Measurements from ENCODE around the gene PTPN3.

PTPN3 gene

DNA sequence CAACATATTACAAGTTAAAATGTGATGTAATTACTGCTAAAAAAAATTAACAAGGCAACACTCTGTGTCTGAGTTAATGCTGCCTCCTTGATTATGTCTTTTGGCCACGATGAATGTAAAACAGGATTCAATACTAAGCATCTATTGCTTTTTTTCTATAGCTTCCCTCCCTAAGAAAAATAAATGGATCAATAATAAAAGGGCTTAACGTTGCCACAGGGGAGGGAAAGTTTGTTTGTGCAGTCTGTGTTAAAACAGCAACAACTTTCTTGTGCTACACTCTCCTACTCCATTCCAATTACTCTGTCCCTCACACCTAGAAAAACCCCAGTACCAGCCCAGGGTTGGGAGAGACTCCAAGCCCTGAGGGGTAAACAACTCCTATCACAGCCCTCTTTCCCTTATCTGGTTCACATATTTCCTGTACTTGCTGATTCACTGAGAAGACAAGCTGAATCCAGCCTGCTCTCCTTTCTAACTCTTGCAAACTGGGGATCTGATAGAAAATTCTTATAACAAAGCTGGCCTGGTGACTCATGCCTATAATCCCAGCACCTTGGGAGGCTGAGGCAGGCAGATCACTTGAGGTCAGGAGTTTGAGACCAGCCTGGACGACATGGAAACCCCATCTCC, 44.8 kb downstream of the PTPN3 start:
- DNase-seq = no peak

DNA sequence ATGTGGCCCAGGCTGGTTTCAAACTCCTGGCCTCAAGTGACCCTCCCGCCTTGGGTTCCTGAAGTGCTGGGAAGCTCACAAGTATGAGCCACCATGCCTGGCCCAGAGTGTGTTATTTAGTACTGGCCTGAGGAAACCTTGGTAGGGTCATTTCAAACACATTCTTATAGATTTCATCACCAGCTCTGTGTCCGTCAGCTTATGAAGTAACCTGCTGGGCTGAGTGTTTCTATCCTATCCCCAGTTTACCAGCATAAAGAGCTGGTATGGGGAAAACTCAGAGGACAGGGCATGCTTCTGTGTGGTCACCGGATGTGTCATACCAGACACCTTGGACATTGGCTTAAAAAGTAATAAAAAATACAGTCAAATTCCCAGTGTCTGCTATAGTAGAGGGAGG, 45.3 kb downstream of the PTPN3 start:
- no peak for DNase-seq

GRCh38 chr9:109451311-109452025, 46.6 kb downstream of the PTPN3 start:
- DNase-seq = no peak

GRCh38 chr9:109450346-109450745, 47.8 kb downstream of the PTPN3 start:
- no peak for DNase-seq

- DNase-seq = no peak
Observed at GRCh38 chr9:109449036-109449798, 48.9 kb downstream of the PTPN3 start.

GRCh38 chr9:109448223-109448622, 49.9 kb downstream of the PTPN3 start:
- DNase-seq = no peak

DNA sequence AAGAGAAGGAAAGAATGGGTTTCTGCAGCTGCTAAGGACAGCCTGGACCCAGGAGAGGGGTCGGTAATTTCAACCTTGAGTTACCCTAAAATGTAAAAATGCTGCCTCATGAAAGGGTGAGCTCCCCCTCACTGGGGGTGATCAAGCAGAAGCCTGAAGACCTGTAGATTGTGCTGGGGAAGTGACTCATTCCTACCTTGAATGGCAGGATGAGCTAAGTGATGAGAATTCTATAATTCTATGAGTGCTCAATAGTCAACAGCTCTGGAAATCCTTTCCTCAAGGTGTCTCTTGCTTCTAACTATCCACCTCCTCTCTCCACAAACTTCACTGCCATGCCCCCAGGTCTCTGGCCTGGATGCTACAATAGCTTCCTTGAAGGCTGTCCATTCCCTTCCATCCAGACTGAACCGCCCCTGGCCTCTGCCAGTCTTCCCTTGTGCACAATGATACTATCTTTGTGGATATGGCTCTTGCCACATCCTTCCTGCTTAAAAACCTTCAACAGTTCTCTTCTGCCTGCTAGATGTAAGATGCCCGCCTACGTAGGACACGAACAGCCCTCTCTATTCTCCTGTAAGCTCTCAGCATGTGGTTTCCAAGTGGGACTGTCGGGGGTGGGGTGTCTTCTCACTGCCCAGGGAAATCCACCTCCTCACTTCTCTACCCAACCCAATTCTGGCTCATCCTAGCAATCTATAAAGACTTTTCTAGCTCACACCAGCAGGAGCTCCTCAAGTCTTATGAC, 50.6 kb downstream of the PTPN3 start:
- peak in 31 of 56 donors; percentile 8 to 79 (median 36) for DNase-seq

GRCh38 chr9:109444771-109445320, 53.3 kb downstream of the PTPN3 start:
- DNase-seq = no peak

GRCh38 chr9:109442716-109443115, 55.4 kb downstream of the PTPN3 start:
- no peak for DNase-seq

DNA sequence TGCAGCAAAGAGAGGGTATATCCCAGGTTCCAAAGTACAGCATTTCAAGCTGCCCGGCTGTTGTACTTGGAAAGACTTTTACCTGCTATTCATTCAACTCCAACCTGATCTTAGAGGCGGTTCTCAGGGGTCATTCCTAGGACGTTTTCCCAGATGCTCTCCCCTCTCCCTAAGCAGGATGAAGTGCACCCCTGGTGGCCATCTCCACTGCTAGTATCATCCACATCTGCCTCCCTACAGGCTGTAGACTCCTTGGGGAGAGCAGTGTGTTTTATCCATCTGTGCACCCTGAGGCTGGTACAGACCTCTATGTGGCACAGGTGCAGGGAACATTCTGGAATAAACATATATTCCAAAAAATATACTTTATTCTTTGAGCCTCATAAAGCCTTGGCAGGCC, 56.8 kb downstream of the PTPN3 start:
- no peak for DNase-seq

DNA sequence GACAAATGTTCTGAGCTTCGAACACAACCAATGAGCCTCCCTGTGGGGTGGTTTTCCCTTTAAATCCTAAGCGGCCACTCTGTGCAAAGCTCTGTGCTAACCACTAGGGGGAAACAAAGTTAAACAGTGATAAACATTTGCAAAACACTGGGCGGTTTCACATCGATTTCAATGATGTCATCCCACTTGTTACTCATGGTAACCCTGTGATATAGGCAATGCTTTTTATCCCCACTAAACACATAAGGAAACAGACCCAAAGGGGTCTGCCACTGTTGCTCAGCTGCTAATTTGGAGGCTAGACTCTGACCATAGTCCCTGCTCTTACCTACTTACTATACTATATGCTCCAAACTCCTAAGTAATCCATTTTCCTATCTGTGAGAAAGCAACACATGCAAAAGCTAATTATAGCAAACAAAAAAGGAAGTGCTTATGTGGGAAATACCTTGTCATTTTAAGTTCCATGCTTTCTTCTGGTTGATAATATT, 57.3 kb downstream of the PTPN3 start:
- peak in 30 of 56 donors; percentile 5 to 68 (median 25) for DNase-seq

- peak in 1 of 56 donors; percentile 8 for DNase-seq
Observed at GRCh38 chr9:109440117-109440515, 58.0 kb downstream of the PTPN3 start.

GRCh38 chr9:109439378-109440116, 58.6 kb downstream of the PTPN3 start:
- DNase-seq = no peak

GRCh38 chr9:109437286-109437685, 60.8 kb downstream of the PTPN3 start:
- DNase-seq = no peak

DNA sequence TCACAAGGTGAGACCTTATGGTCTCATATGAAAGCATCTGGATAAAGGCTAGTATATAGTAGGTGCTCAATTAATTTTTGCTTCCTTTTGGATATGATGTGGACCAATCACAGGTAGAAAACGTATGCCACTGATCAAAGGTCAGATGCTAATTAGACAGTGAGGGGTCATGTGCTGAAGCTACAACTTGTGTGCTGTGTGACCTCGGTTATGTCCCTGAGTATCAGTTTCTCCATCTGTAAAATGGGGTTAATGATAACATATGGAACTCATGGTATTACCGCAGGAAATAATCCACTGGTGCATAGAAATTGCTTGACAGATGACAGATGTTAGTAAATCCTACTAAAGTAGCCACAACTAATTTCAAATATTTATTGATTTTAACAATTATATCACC, 62.0 kb downstream of the PTPN3 start:
- DNase-seq = no peak

DNA sequence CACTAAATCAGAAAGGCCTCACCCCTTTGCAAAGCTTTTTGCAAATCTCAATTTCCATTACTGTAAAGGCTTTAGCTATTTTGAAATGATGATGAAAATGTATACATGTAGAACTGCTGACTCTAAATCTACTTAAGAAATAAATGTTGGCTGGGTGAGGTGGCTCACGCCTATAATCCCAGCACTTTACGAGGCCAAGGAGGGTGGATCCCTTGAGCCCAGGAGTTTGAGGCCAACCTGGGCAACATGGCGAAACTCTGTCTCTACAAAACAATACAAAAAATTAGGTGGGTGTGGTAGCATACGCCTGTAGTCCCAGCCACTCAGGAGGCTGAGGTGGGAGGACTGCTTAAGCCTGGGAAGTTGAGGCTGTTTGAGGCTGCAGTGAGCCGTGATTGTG, 64.6 kb downstream of the PTPN3 start:
- DNase-seq = no peak

- no peak for DNase-seq
Observed at GRCh38 chr9:109430231-109430630, 67.9 kb downstream of the PTPN3 start.

- no peak for DNase-seq
Observed at GRCh38 chr9:109428854-109429253, 69.3 kb downstream of the PTPN3 start.

DNA sequence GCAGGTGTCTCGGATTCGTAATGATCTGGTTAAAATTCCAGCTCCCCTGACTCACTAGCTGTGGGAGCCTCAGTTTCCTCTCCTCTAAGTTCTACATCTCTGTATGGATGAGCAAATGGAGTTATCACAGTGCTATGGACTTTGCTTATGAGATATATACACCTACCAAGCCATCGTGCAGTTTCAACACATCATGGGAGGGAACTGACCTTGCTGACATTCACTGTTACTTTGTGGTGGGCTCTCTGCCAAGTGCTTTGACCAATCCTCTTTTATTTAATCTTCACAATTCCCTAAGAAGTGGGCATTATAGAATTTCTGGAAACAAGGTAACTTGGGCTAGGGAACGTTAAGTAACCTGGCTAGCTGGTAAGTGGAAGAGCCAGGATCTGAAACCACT, 70.2 kb downstream of the PTPN3 start:
- no peak for DNase-seq

GRCh38 chr9:109426626-109427402, 71.3 kb downstream of the PTPN3 start:
- DNase-seq = no peak
